CD14-positive monocyte (primary cell): ENCODE measurements around the gene BRINP3. TPM values are rescaled to one million over a fixed set of nuclear protein-coding genes. Genes with fewer than 3 reads are reported as not detected.

Source experiments
- DNase-seq, 3 donors: peaks; one replicate each; pipeline ENCODE4 v3.0.0-alpha.2; 2011 to 2022
- H2AFZ ChIP-seq: 2 replicates; pipeline ENCODE4 v1.6.0; 2012; ENCODE audit warnings: mild to moderate bottlenecking, low read depth, low read length, inconsistent platforms; ENCODE audit not compliant: insufficient read depth, poor library complexity, severe bottlenecking
- H3K27ac ChIP-seq, 2 donors: 1 replicate in 1 of 2; 2 replicates in 1 of 2; pipeline ENCODE4 v1.5.1; 2012 to 2013; ENCODE audit warnings: low read length in 2 of 2, control low read depth in 1 of 2, inconsistent platforms in 1 of 2, low read depth in 1 of 2, mild to moderate bottlenecking in 1 of 2
- H3K27me3 ChIP-seq, 2 donors: one replicate each; pipeline versions ENCODE4 v1.6.0 to v1.6.1; 2011 to 2013; ENCODE audit warnings: low read length in 2 of 2; ENCODE audit not compliant: control insufficient read depth in 2 of 2, insufficient read depth in 2 of 2
- H3K36me3 ChIP-seq, 2 donors: replicated peaks in 1 of 2; 1 replicate in 1 of 2; 2 replicates in 1 of 2; pipeline versions ENCODE4 v1.5.1 to v1.6.1; 2012 to 2013; ENCODE audit warnings: low read length in 2 of 2, control low read depth in 1 of 2, inconsistent platforms in 1 of 2, mild to moderate bottlenecking in 1 of 2; ENCODE audit not compliant: insufficient read depth in 2 of 2, control insufficient read depth in 1 of 2
- H3K4me1 ChIP-seq, 2 donors: 1 replicate in 1 of 2; 2 replicates in 1 of 2; pipeline versions ENCODE4 v1.5.1 to v1.6.1; 2012 to 2013; ENCODE audit warnings: low read length in 2 of 2, control low read depth in 1 of 2, inconsistent platforms in 1 of 2, mild to moderate bottlenecking in 1 of 2, moderate library complexity in 1 of 2; ENCODE audit not compliant: insufficient read depth in 2 of 2, control insufficient read depth in 1 of 2
- H3K4me2 ChIP-seq: replicated peaks from 2 replicates; pipeline ENCODE3; 2012; ENCODE audit warnings: low read length, moderate library complexity, mild to moderate bottlenecking; ENCODE audit not compliant: poor library complexity, severe bottlenecking; ENCODE audit errors: extremely low read depth
- H3K4me3 ChIP-seq, 3 experiments: fragments of 200-600 bp in 1 of 3; sonication (generic) in 1 of 3; replicated peaks in 1 of 3; 1 replicate in 2 of 3; 2 replicates in 1 of 3; pipeline ENCODE4 v1.5.1; 2011 to 2013; ENCODE audit warnings: low read length in 3 of 3, mild to moderate bottlenecking in 3 of 3, control low read depth in 2 of 3, low read depth in 2 of 3, inconsistent platforms in 1 of 3, moderate library complexity in 1 of 3
- H3K79me2 ChIP-seq: 2 replicates; pipeline ENCODE4 v1.6.0; 2012; ENCODE audit warnings: mild to moderate bottlenecking, control low read depth, inconsistent platforms, low read length, moderate library complexity; ENCODE audit not compliant: insufficient read depth
- H3K9ac ChIP-seq: 2 replicates; pipeline ENCODE4 v1.6.0; 2017; ENCODE audit warnings: low read length, mild to moderate bottlenecking; ENCODE audit not compliant: insufficient read depth, poor library complexity, severe bottlenecking
- H3K9me3 ChIP-seq, 2 donors: replicated peaks in 1 of 2; 1 replicate in 1 of 2; 2 replicates in 1 of 2; pipeline versions ENCODE4 v1.5.1 to v1.6.1; 2012 to 2013; ENCODE audit warnings: low read length in 2 of 2, control low read depth in 1 of 2; ENCODE audit not compliant: control insufficient read depth in 1 of 2, insufficient read depth in 1 of 2
- H4K20me1 ChIP-seq: 2 replicates; pipeline ENCODE4 v1.6.0; 2012; ENCODE audit warnings: mild to moderate bottlenecking, low read length, control low read depth, moderate library complexity; ENCODE audit not compliant: insufficient read depth
- H3K27ac Mint-ChIP-seq, 7 donors: one replicate each; pipeline ENCODE4 v1.8.0; 2020; ENCODE audit warnings: mild to moderate bottlenecking in 7 of 7, mixed read lengths in 7 of 7, moderate library complexity in 6 of 7, inconsistent platforms in 2 of 7
- H3K27me3 Mint-ChIP-seq, 3 donors: one replicate each; pipeline ENCODE4 v1.8.0; 2021 to 2022; ENCODE audit warnings: low read depth in 3 of 3, mild to moderate bottlenecking in 3 of 3, mixed read lengths in 3 of 3, moderate library complexity in 3 of 3, inconsistent platforms in 1 of 3
- H3K36me3 Mint-ChIP-seq, 2 donors: one replicate each; pipeline ENCODE4 v1.8.0; 2020; ENCODE audit warnings: mixed read lengths in 2 of 2, inconsistent platforms in 1 of 2, mild to moderate bottlenecking in 1 of 2
- H3K4me1 Mint-ChIP-seq: one replicate; pipeline ENCODE4 v1.8.0; 2020; ENCODE audit warnings: mild to moderate bottlenecking, mixed read lengths
- H3K4me3 Mint-ChIP-seq, 2 donors: one replicate each; pipeline ENCODE4 v1.8.0; 2020; ENCODE audit warnings: mild to moderate bottlenecking in 2 of 2, mixed read lengths in 2 of 2, moderate library complexity in 1 of 2
- H3K9me3 Mint-ChIP-seq, 7 donors: one replicate each; pipeline ENCODE4 v1.8.0; 2020 to 2022; ENCODE audit warnings: mixed read lengths in 7 of 7, mild to moderate bottlenecking in 6 of 7, moderate library complexity in 6 of 7, inconsistent platforms in 2 of 7
- CTCF ChIP-seq: fragments of 200-600 bp; IDR thresholded peaks from one replicate; pipeline ENCODE4 v1.8.0; 2022; ENCODE audit warnings: antibody characterized with exemption, mild to moderate bottlenecking
- WGBS: methylation state at CpG from one replicate; pipeline ENCODE4 v1.1.5; 2013; ENCODE audit warnings: missing lambda C conversion rate; ENCODE audit not compliant: insufficient coverage; 5-methylcytosine and 5-hydroxymethylcytosine counted together
- intact Hi-C, 2 donors: fragments of 100-400 bp; cut with micrococcal nuclease; formaldehyde crosslinking; loops; one replicate each; pipeline versions ENCODE4 v1.15.0 to v1.15.1; 2023
- polyA plus RNA-seq, 3 donors: library from polyadenylated mRNA; depleted of rRNA in 1 of 3; unstranded in 2 of 3; stranded (reverse) in 1 of 3; fragments of 300-500 nt in 2 of 3; fragments of >200 nt in 1 of 3; fragmentation: Illumina TruSeq in 2 of 3; gene quantifications; 1 replicate in 2 of 3; 2 replicates in 1 of 3; pipeline ENCODE4 v1.2.3, GENCODE V29; 2012 to 2021

The BRINP3 gene
- polyA plus RNA-seq, 3 donors, result not detected

- Histone ChIP-seq H3K4me3 (no peak overlapping the region), H3K27ac (no peak overlapping the region), H3K4me1 (no peaks in the 10 kb centered on the region), H3K4me2 (no peak overlapping the region), H4K20me1 (no peaks in the 10 kb centered on the region), H3K9ac (no peak overlapping the region), H3K36me3 (no peaks in the 10 kb centered on the region), H3K27me3 (no peaks in the 10 kb centered on the region), H3K9me3 (peaks cover 3 to 8% of the 10 kb centered on the region in 2 donors), H3K79me2 (no peaks in the 10 kb centered on the region), H2AFZ (no peak overlapping the region)
- intact Hi-C loops, result no loop called here
- H3K36me3 Mint-ChIP-seq, result no peaks in the 10 kb centered on the region
- no peaks in the 10 kb centered on the region for H3K4me1 Mint-ChIP-seq
- H3K9me3 Mint-ChIP-seq, result peaks cover 0 to 7% (median 0%) of the 10 kb centered on the region in 7 donors
- no peak overlapping the region for H3K27ac Mint-ChIP-seq
- peaks cover 0 to 2% (median 0%) of the 10 kb centered on the region in 3 donors for H3K27me3 Mint-ChIP-seq
- no peak for DNase-seq
- 76% methylated on average over 2 of the region's 7 CpGs for WGBS
- no peak overlapping the region for H3K4me3 Mint-ChIP-seq
- TF ChIP-seq CTCF, result no peak
Observed at GRCh38 chr1:190098107-190098506, 379.6 kb downstream of the BRINP3 start.

GRCh38 chr1:190095596-190095995 lies 382.1 kb downstream of the BRINP3 start:
- Histone ChIP-seq H2AFZ (no peak overlapping the region), H3K9me3 (peaks cover 3 to 8% of the 10 kb centered on the region in 2 donors), H3K27me3 (no peaks in the 10 kb centered on the region), H3K4me2 (no peak overlapping the region), H3K4me3 (no peak overlapping the region), H3K9ac (no peak overlapping the region), H3K79me2 (no peaks in the 10 kb centered on the region), H3K27ac (no peak overlapping the region), H3K4me1 (no peaks in the 10 kb centered on the region), H3K36me3 (no peaks in the 10 kb centered on the region), H4K20me1 (no peaks in the 10 kb centered on the region)
- peaks cover 0 to 10% (median 0%) of the 10 kb centered on the region in 7 donors for H3K9me3 Mint-ChIP-seq
- no peak for DNase-seq
- no peak for TF ChIP-seq CTCF
- 67% methylated on average over 1 of the region's 1 CpG for WGBS
- no peak overlapping the region for H3K4me3 Mint-ChIP-seq
- no peaks in the 10 kb centered on the region for H3K27me3 Mint-ChIP-seq
- H3K36me3 Mint-ChIP-seq, result no peaks in the 10 kb centered on the region
- intact Hi-C loops, result no loop called here
- H3K27ac Mint-ChIP-seq, result no peak overlapping the region
- H3K4me1 Mint-ChIP-seq, result no peaks in the 10 kb centered on the region
